ENCODE results near the gene MYOM1. TPM values are rescaled to one million over a fixed set of nuclear protein-coding genes. Genes with fewer than 3 reads are reported as not detected.
A peak's percentile ranks its signal among the peaks of the same experiment; 100 is the strongest.

MYOM1 gene
- total RNA-seq, 1 donor from 2014 or later, result 1.1 TPM

GRCh38 chr18:3152294-3152693 is 67.5 kb downstream of the MYOM1 start:
- H3K36me3 Mint-ChIP-seq (ENCODE audit: insufficient read depth), result no peaks in the 10 kb centered on the region
- H3K27me3 Mint-ChIP-seq, result peaks cover 3% of the 10 kb centered on the region
- TF ChIP-seq CTCF (IDR thresholded peaks at IDR 0.05; ENCODE audit: unreplicated experiment), result no peak
- peaks cover 3% of the 10 kb centered on the region for H3K9me3 Mint-ChIP-seq (ENCODE audit: low read depth)
- H3K27ac Mint-ChIP-seq, result no peak overlapping the region
- H3K4me1 Mint-ChIP-seq (ENCODE audit: low read depth), result no peaks in the 10 kb centered on the region
- H3K4me3 Mint-ChIP-seq (ENCODE audit: low read depth), result no peak overlapping the region
- DNase-seq (ENCODE audit: low spot score, unreplicated experiment), result no peak

GRCh38 chr18:3151399-3152264 is 68.1 kb downstream of the MYOM1 start:
- TF ChIP-seq CTCF (IDR thresholded peaks at IDR 0.05; ENCODE audit: unreplicated experiment), result peak; percentile 85
- Mint-ChIP-seq H3K36me3 (ENCODE audit: insufficient read depth) (no peaks in the 10 kb centered on the region), H3K27me3 (peaks cover 3% of the 10 kb centered on the region), H3K4me3 (ENCODE audit: low read depth) (no peak overlapping the region), H3K27ac (no peak overlapping the region), H3K4me1 (ENCODE audit: low read depth) (no peaks in the 10 kb centered on the region), H3K9me3 (ENCODE audit: low read depth) (peaks cover 3% of the 10 kb centered on the region)
- no peak for DNase-seq (ENCODE audit: low spot score, unreplicated experiment)

GRCh38 chr18:3150688-3151087 is 69.1 kb downstream of the MYOM1 start:
- H3K27me3 Mint-ChIP-seq, result peaks cover 3% of the 10 kb centered on the region
- DNase-seq (ENCODE audit: low spot score, unreplicated experiment), result no peak
- H3K4me3 Mint-ChIP-seq (ENCODE audit: low read depth), result no peak overlapping the region
- no peak for TF ChIP-seq CTCF (IDR thresholded peaks at IDR 0.05; ENCODE audit: unreplicated experiment)
- peaks cover 6% of the 10 kb centered on the region for H3K9me3 Mint-ChIP-seq (ENCODE audit: low read depth)
- no peaks in the 10 kb centered on the region for H3K4me1 Mint-ChIP-seq (ENCODE audit: low read depth)
- H3K36me3 Mint-ChIP-seq (ENCODE audit: insufficient read depth), result no peaks in the 10 kb centered on the region
- no peak overlapping the region for H3K27ac Mint-ChIP-seq

- Mint-ChIP-seq H3K9me3 (ENCODE audit: low read depth) (peaks cover 6% of the 10 kb centered on the region), H3K4me3 (ENCODE audit: low read depth) (no peak overlapping the region), H3K27ac (no peak overlapping the region), H3K27me3 (peaks cover 3% of the 10 kb centered on the region), H3K36me3 (ENCODE audit: insufficient read depth) (no peaks in the 10 kb centered on the region), H3K4me1 (ENCODE audit: low read depth) (no peaks in the 10 kb centered on the region)
- no peak for DNase-seq (ENCODE audit: low spot score, unreplicated experiment)
- TF ChIP-seq CTCF (IDR thresholded peaks at IDR 0.05; ENCODE audit: unreplicated experiment), result no peak
These were observed 69.5 kb downstream of the MYOM1 start for GRCh38 chr18:3150274-3150673.

GRCh38 chr18:3148930-3149535 is 70.7 kb downstream of the MYOM1 start:
- Mint-ChIP-seq H3K27ac (no peak overlapping the region), H3K4me1 (ENCODE audit: low read depth) (no peaks in the 10 kb centered on the region), H3K9me3 (ENCODE audit: low read depth) (peaks cover 9% of the 10 kb centered on the region), H3K36me3 (ENCODE audit: insufficient read depth) (no peaks in the 10 kb centered on the region), H3K27me3 (peaks cover 3% of the 10 kb centered on the region), H3K4me3 (ENCODE audit: low read depth) (no peak overlapping the region)
- DNase-seq (ENCODE audit: low spot score, unreplicated experiment), result no peak
- no peak for TF ChIP-seq CTCF (IDR thresholded peaks at IDR 0.05; ENCODE audit: unreplicated experiment)

Measured in progenitor cell of endocrine pancreas (in vitro differentiated cells).